Mesodermal cell (in vitro differentiated cells): ENCODE results near the gene ARFRP1.
A peak's percentile ranks its signal among the peaks of the same experiment; 100 is the strongest.
"Not testable (repeated sequence)": the region's sequence is repeated elsewhere in the genome, so short reads cannot be mapped to it uniquely, and the experiment has no call there.

Experiments
- H3K27ac ChIP-seq: 2 replicates; pipeline ENCODE4 v1.7.0; 2013; ENCODE audit warnings: mild to moderate bottlenecking, low read depth, low read length, moderate library complexity; ENCODE audit not compliant: severe bottlenecking
- H3K36me3 ChIP-seq: 2 replicates; pipeline ENCODE4 v1.7.1; 2013; ENCODE audit warnings: mild to moderate bottlenecking, low read length, moderate library complexity; ENCODE audit not compliant: control insufficient read depth, insufficient read depth
- H3K4me1 ChIP-seq: one replicate; pipeline ENCODE4 v1.7.1; 2013; ENCODE audit warnings: mild to moderate bottlenecking, low read length; ENCODE audit not compliant: insufficient read depth, control insufficient read depth, poor library complexity, severe bottlenecking
- H3K4me3 ChIP-seq: 2 replicates; pipeline ENCODE4 v1.7.0; 2013; ENCODE audit warnings: low read length, control low read depth, mild to moderate bottlenecking; ENCODE audit not compliant: insufficient read depth, poor library complexity, severe bottlenecking; ENCODE audit errors: extremely low read depth
- H3K9me3 ChIP-seq: 2 replicates; pipeline ENCODE4 v1.7.1; 2013; ENCODE audit warnings: mild to moderate bottlenecking, low read length, moderate library complexity; ENCODE audit not compliant: control insufficient read depth
- WGBS, 2 experiments: methylation state at CpG; one replicate each; pipeline ENCODE4 v1.1.5; 2013; ENCODE audit warnings: missing lambda C conversion rate in 2 of 2; ENCODE audit not compliant: insufficient coverage in 2 of 2; 5-methylcytosine and 5-hydroxymethylcytosine counted together

The ARFRP1 gene

GRCh38 chr20:63657260-63657936 lies 50.4 kb downstream of the ARFRP1 start:
- peak overlapping the region; percentile 62 for H3K27ac ChIP-seq
- H3K9me3 ChIP-seq: no peaks in the 10 kb centered on the region
- H3K36me3 ChIP-seq: peaks cover 18% of the 10 kb centered on the region
- peaks cover 2% of the 10 kb centered on the region for H3K4me1 ChIP-seq
- H3K4me3 ChIP-seq: peak overlapping the region; percentile 69
- 86 to 87% methylated on average over 27 to 29 of the region's 31 CpGs for WGBS, 2 experiments

GRCh38 chr20:63656451-63656850 lies 51.3 kb downstream of the ARFRP1 start:
- H3K4me3 ChIP-seq: no peak overlapping the region
- H3K27ac ChIP-seq: no peak overlapping the region
- 87 to 96% methylated on average over 3 of the region's 3 CpGs for WGBS, 2 experiments
- no peaks in the 10 kb centered on the region for H3K9me3 ChIP-seq
- peaks cover 5% of the 10 kb centered on the region for H3K4me1 ChIP-seq
- peaks cover 11% of the 10 kb centered on the region for H3K36me3 ChIP-seq

- peaks cover 5% of the 10 kb centered on the region for H3K4me1 ChIP-seq
- no peak overlapping the region for H3K4me3 ChIP-seq
- H3K27ac ChIP-seq: no peak overlapping the region
- H3K9me3 ChIP-seq: no peaks in the 10 kb centered on the region
- 86 to 93% methylated on average over 4 of the region's 4 CpGs for WGBS, 2 experiments
- peaks cover 3% of the 10 kb centered on the region for H3K36me3 ChIP-seq
Observed at GRCh38 chr20:63655249-63655648, 52.5 kb downstream of the ARFRP1 start.

GRCh38 chr20:63653974-63654668 lies 53.7 kb downstream of the ARFRP1 start:
- Histone ChIP-seq H3K27ac (peak overlapping the region; percentile 8), H3K9me3 (no peaks in the 10 kb centered on the region), H3K4me1 (peaks cover 5% of the 10 kb centered on the region), H3K4me3 (peak overlapping the region; percentile 48), H3K36me3 (no peaks in the 10 kb centered on the region)
- WGBS, 2 experiments: 44 to 49% methylated on average over 10 to 11 of the region's 15 CpGs

GRCh38 chr20:63653041-63653973 lies 54.5 kb downstream of the ARFRP1 start, which contains the start of gene STMN3:
TSS of gene STMN3 (minus strand) at chr20:63653424. CDS start at chr20:63653345, 79 bp downstream.
- peak within 1 kb of the TSS; percentile 48 for H3K4me3 ChIP-seq
- peaks cover 5% of the 10 kb centered on the region for H3K4me1 ChIP-seq
- peak within 1 kb of the TSS; percentile 69 for H3K27ac ChIP-seq
- WGBS, 2 experiments: 0 to 1% methylated on average over 11 to 52 of the region's 73 CpGs
- H3K9me3 ChIP-seq: no peaks in the 10 kb centered on the region
- H3K36me3 ChIP-seq: no peaks in the 10 kb centered on the region

GRCh38 chr20:63652192-63652980 lies 55.4 kb downstream of the ARFRP1 start:
- Histone ChIP-seq H3K36me3 (no peaks in the 10 kb centered on the region), H3K4me1 (peaks cover 3% of the 10 kb centered on the region), H3K27ac (no peak overlapping the region), H3K4me3 (peak overlapping the region; percentile 48), H3K9me3 (no peaks in the 10 kb centered on the region)
- WGBS, 2 experiments: 1 to 2% methylated on average over 48 to 54 of the region's 91 CpGs

- peak overlapping the region; percentile 48 for H3K4me3 ChIP-seq
- H3K9me3 ChIP-seq: no peaks in the 10 kb centered on the region
Observed at GRCh38 chr20:63651942-63652191, 55.9 kb downstream of the ARFRP1 start.

GRCh38 chr20:63650486-63650885 lies 57.3 kb downstream of the ARFRP1 start:
- H3K9me3 ChIP-seq, H3K27ac ChIP-seq, H3K4me3 ChIP-seq, H3K4me1 ChIP-seq, H3K36me3 ChIP-seq: not testable (repeated sequence)
- 94 to 100% methylated on average over 1 to 3 of the region's 25 CpGs for WGBS, 2 experiments

More at GRCh38 chr20:63651942-63652191, 55.9 kb downstream of the ARFRP1 start:
- Histone ChIP-seq H3K27ac (no peak overlapping the region), H3K4me1 (peaks cover 3% of the 10 kb centered on the region), H3K36me3 (no peaks in the 10 kb centered on the region)
- 15 to 25% methylated on average over 4 to 5 of the region's 11 CpGs for WGBS, 2 experiments

GRCh38 chr20:63648895-63649589 lies 58.7 kb downstream of the ARFRP1 start:
- no peaks in the 10 kb centered on the region for H3K9me3 ChIP-seq
- WGBS, 2 experiments: 88 to 90% methylated on average over 10 to 11 of the region's 11 CpGs

More at GRCh38 chr20:63648895-63649589, 58.7 kb downstream of the ARFRP1 start:
- H3K36me3 ChIP-seq: no peaks in the 10 kb centered on the region
- no peak overlapping the region for H3K27ac ChIP-seq
- no peak overlapping the region for H3K4me3 ChIP-seq
- peaks cover 3% of the 10 kb centered on the region for H3K4me1 ChIP-seq
